ENCODE measurements around the gene NCAPG2.

DNA sequence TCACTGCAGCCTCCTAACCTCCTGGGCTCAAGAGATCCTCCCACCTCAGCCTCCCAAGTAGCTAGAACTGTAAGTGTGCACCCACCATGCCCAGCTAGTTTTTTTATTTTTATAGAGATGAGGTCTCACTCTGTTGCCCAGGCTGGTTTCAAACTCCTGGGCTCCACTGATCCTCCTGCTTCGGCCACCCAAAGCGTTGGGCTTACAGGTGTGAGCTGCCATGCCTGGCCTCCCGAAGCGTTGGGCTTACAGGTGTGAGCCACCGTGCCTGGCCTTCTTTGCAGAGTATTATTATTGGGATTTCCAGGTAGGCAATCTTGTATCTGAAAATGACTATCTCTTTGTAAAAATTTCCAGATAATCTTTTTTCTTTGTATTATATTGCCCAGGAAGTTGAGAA is 23.1 kb upstream of the NCAPG2 start:
- TF ChIP-seq, protein P1, sequence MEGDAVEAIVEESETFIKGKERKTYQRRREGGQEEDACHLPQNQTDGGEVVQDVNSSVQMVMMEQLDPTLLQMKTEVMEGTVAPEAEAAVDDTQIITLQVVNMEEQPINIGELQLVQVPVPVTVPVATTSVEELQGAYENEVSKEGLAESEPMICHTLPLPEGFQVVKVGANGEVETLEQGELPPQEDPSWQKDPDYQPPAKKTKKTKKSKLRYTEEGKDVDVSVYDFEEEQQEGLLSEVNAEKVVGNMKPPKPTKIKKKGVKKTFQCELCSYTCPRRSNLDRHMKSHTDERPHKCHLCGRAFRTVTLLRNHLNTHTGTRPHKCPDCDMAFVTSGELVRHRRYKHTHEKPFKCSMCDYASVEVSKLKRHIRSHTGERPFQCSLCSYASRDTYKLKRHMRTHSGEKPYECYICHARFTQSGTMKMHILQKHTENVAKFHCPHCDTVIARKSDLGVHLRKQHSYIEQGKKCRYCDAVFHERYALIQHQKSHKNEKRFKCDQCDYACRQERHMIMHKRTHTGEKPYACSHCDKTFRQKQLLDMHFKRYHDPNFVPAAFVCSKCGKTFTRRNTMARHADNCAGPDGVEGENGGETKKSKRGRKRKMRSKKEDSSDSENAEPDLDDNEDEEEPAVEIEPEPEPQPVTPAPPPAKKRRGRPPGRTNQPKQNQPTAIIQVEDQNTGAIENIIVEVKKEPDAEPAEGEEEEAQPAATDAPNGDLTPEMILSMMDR (IDR thresholded peaks at IDR 0.05): no peak
- no peak for TF ChIP-seq POLR2A (IDR thresholded peaks at IDR 0.05)
